KMS-11 (cell line): Measurements from ENCODE around the gene NELFA.
"Not testable (repeated sequence)": the region's sequence is repeated elsewhere in the genome, so short reads cannot be mapped to it uniquely, and the experiment has no call there.

ENCODE experiments used
- H2AFZ ChIP-seq: fragments of 200-600 bp; sonication (generic); 2 replicates; pipeline ENCODE4 v1.6.1; 2016; ENCODE audit warnings: antibody characterized with exemption, mixed run types, low read depth
- H3K27ac ChIP-seq: fragments of 200-600 bp; sonication (generic); 2 replicates; pipeline ENCODE4 v1.6.1; 2016; ENCODE audit warnings: mild to moderate bottlenecking, mixed run types
- H3K27me3 ChIP-seq: fragments of 200-600 bp; sonication (generic); 2 replicates; pipeline ENCODE4 v1.6.1; 2017; ENCODE audit warnings: mild to moderate bottlenecking, low read depth, mixed run types, moderate library complexity; ENCODE audit not compliant: insufficient read depth
- H3K36me3 ChIP-seq: fragments of 200-600 bp; sonication (generic); 2 replicates; pipeline ENCODE4 v1.6.1; 2017; ENCODE audit warnings: mild to moderate bottlenecking, mixed run types; ENCODE audit not compliant: insufficient read depth
- H3K4me1 ChIP-seq: fragments of 200-600 bp; sonication (generic); 2 replicates; pipeline ENCODE4 v1.6.1; 2016; ENCODE audit warnings: mild to moderate bottlenecking, low read depth, mixed run types; ENCODE audit not compliant: poor library complexity, severe bottlenecking
- H3K4me2 ChIP-seq: fragments of 200-600 bp; sonication (generic); 2 replicates; pipeline ENCODE4 v1.7.0; 2016; ENCODE audit warnings: mild to moderate bottlenecking, mixed run types
- H3K4me3 ChIP-seq: fragments of 200-600 bp; sonication (generic); IDR thresholded peaks from 2 replicates; pipeline ENCODE4 v1.6.1; 2017; ENCODE audit warnings: low read depth, low read length, mixed read lengths; ENCODE audit not compliant: insufficient read depth
- H3K79me2 ChIP-seq: fragments of 200-600 bp; sonication (generic); 2 replicates; pipeline ENCODE4 v1.6.1; 2016; ENCODE audit warnings: low read depth, mixed run types; ENCODE audit not compliant: insufficient read depth
- H3K9ac ChIP-seq: fragments of 200-600 bp; sonication (generic); 2 replicates; pipeline ENCODE4 v1.6.1; 2016; ENCODE audit warnings: mild to moderate bottlenecking, mixed run types
- H4K20me1 ChIP-seq: fragments of 200-600 bp; sonication (generic); 2 replicates; pipeline ENCODE4 v1.6.1; 2016; ENCODE audit warnings: mild to moderate bottlenecking, mixed run types; ENCODE audit not compliant: insufficient read depth
- TF ChIP-seq, protein P1 (sequence below): fragments of 200-600 bp; sonication (generic); conservative IDR thresholded peaks from 2 replicates; pipeline ENCODE4 v1.6.1; 2017; ENCODE audit warnings: low read depth, mild to moderate bottlenecking, antibody characterized with exemption, low read length, moderate library complexity, mixed read lengths

Gene NELFA

GRCh38 chr4:2025817-2026216, 17.0 kb upstream of the NELFA start:
- TF ChIP-seq, protein P1, sequence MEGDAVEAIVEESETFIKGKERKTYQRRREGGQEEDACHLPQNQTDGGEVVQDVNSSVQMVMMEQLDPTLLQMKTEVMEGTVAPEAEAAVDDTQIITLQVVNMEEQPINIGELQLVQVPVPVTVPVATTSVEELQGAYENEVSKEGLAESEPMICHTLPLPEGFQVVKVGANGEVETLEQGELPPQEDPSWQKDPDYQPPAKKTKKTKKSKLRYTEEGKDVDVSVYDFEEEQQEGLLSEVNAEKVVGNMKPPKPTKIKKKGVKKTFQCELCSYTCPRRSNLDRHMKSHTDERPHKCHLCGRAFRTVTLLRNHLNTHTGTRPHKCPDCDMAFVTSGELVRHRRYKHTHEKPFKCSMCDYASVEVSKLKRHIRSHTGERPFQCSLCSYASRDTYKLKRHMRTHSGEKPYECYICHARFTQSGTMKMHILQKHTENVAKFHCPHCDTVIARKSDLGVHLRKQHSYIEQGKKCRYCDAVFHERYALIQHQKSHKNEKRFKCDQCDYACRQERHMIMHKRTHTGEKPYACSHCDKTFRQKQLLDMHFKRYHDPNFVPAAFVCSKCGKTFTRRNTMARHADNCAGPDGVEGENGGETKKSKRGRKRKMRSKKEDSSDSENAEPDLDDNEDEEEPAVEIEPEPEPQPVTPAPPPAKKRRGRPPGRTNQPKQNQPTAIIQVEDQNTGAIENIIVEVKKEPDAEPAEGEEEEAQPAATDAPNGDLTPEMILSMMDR: no peak
- H3K4me1 ChIP-seq: no peaks in the 10 kb centered on the region

GRCh38 chr4:2024683-2025082, 15.9 kb upstream of the NELFA start:
- no peak overlapping the region for H3K4me3 ChIP-seq
- no peak overlapping the region for H2AFZ ChIP-seq
- TF ChIP-seq, protein P1: no peak
- H3K9ac ChIP-seq: no peak overlapping the region
- no peak overlapping the region for H3K27ac ChIP-seq
- H3K79me2 ChIP-seq: no peaks in the 10 kb centered on the region
- H3K4me1 ChIP-seq: no peaks in the 10 kb centered on the region
- no peaks in the 10 kb centered on the region for H4K20me1 ChIP-seq
- H3K36me3 ChIP-seq: no peaks in the 10 kb centered on the region
- no peak overlapping the region for H3K4me2 ChIP-seq
- H3K27me3 ChIP-seq: no peaks in the 10 kb centered on the region

More at GRCh38 chr4:2025817-2026216, 17.0 kb upstream of the NELFA start:
- no peak overlapping the region for H3K9ac ChIP-seq
- H2AFZ ChIP-seq: no peak overlapping the region
- no peaks in the 10 kb centered on the region for H3K27me3 ChIP-seq
- H4K20me1 ChIP-seq: no peaks in the 10 kb centered on the region
- H3K4me3 ChIP-seq: no peak overlapping the region
- no peaks in the 10 kb centered on the region for H3K36me3 ChIP-seq
- no peak overlapping the region for H3K27ac ChIP-seq
- no peaks in the 10 kb centered on the region for H3K79me2 ChIP-seq
- no peak overlapping the region for H3K4me2 ChIP-seq

DNA sequence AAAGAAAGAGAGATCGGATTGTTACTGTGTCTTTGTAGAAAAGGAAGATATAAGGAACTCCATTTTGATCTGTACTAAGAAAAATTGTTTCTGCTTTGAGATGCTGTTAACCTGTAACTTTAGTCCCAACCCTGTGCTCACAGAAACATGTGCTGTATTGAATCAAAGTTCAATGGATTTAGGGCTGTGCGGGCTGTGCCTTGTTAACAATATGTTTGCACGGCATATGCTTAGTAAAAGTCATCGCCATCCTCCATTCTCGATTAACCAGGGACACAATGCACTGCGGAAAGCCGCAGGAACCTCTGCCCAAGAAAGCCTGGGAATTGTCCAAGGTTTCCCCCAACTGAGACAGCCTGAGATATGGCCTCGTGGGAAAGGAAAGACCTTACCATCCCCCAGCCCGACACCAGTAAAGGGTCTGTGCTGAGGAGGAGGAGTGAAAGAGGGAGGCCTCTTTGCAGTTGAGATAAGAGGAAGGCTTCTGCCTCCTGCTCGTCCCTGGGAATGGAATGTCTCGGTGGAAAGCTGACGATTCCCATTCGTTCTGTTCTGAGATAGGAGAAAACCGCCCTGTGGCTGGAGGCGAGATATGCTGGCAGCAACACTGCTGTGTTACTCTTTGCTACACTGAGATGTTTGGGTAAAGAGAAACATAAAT, 12.7 kb upstream of the NELFA start:
- not testable (repeated sequence) for H3K79me2 ChIP-seq, H3K9ac ChIP-seq, H3K4me2 ChIP-seq, H3K4me3 ChIP-seq, H3K27ac ChIP-seq, H3K27me3 ChIP-seq, H2AFZ ChIP-seq, H3K4me1 ChIP-seq, H4K20me1 ChIP-seq, H3K36me3 ChIP-seq

- H3K4me1 ChIP-seq: no peaks in the 10 kb centered on the region
- no peak overlapping the region for H3K27ac ChIP-seq
- no peak overlapping the region for H2AFZ ChIP-seq
- no peaks in the 10 kb centered on the region for H3K79me2 ChIP-seq
- no peak overlapping the region for H3K9ac ChIP-seq
- no peaks in the 10 kb centered on the region for H3K27me3 ChIP-seq
- no peak overlapping the region for H3K4me2 ChIP-seq
- H3K36me3 ChIP-seq: no peaks in the 10 kb centered on the region
- H3K4me3 ChIP-seq: no peak overlapping the region
- TF ChIP-seq, protein P1: no peak
- H4K20me1 ChIP-seq: no peaks in the 10 kb centered on the region
Observed at GRCh38 chr4:2015008-2015407, 6.2 kb upstream of the NELFA start.

DNA sequence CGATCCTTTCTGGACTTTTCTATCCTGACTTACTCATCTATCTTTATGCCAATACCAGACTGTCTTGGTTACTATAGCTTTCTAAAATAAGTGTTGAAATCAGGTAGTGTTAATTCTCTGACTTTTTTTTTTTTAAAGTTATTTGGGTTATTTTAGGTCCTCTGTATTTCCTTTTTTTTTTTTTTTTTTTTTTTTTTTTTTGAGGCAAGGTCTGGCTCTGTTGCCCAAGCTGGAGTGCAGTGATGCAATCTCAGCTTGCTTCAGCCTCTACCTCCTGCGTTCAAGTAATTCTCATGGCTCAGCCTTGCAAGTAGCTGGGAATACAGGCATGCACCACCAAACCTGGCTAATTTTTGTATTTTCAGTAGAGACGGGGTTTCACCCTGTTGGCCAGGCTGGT, 2.8 kb upstream of the NELFA start:
- no peak overlapping the region for H3K27ac ChIP-seq
- no peaks in the 10 kb centered on the region for H4K20me1 ChIP-seq
- no peak overlapping the region for H3K9ac ChIP-seq
- TF ChIP-seq, protein P1: no peak
- H3K27me3 ChIP-seq: no peaks in the 10 kb centered on the region
- H3K79me2 ChIP-seq: peaks cover 13% of the 10 kb centered on the region
- no peak overlapping the region for H3K4me3 ChIP-seq
- H2AFZ ChIP-seq: no peak overlapping the region
- peaks cover 10% of the 10 kb centered on the region for H3K4me1 ChIP-seq
- H3K4me2 ChIP-seq: no peak overlapping the region
- no peaks in the 10 kb centered on the region for H3K36me3 ChIP-seq
